Mucosa of descending colon (tissue), 3 donors: Measurements from ENCODE around the gene IL22RA2. TPM values are rescaled to one million over a fixed set of nuclear protein-coding genes. Genes with fewer than 3 reads are reported as not detected.
A peak's percentile ranks its signal among the peaks of the same experiment; 100 is the strongest.

ENCODE experiments used
- ATAC-seq: fragments of 200-7000 bp; cut with Tn5 transposase; one replicate; pipeline ENCODE4 v1.9.1; 2020; ENCODE audit warnings: mild to moderate bottlenecking, moderate library complexity
- DNase-seq, 3 donors: peaks; one replicate each; pipeline ENCODE4 v3.0.0-alpha.2; 2020
- H3K36me3 ChIP-seq: fragments of 200-600 bp; one replicate; pipeline ENCODE4 v1.8.0; 2021; ENCODE audit warnings: low read depth, mild to moderate bottlenecking
- H3K4me1 ChIP-seq: fragments of 200-600 bp; one replicate; pipeline ENCODE4 v1.8.0; 2021; ENCODE audit warnings: low read depth, mild to moderate bottlenecking
- H3K4me3 ChIP-seq: fragments of 200-600 bp; one replicate; pipeline ENCODE4 v1.8.0; 2021; ENCODE audit warnings: mild to moderate bottlenecking
- H3K9me3 ChIP-seq: fragments of 200-600 bp; one replicate; pipeline ENCODE4 v1.8.0; 2021; ENCODE audit warnings: mild to moderate bottlenecking
- intact Hi-C, 2 donors: fragments of 100-400 bp; cut with DNase I in 1 of 2; cut with micrococcal nuclease in 1 of 2; formaldehyde crosslinking; loops; one replicate each; pipeline versions ENCODE4 v1.11.0 to v1.11.1; 2022; cut with DNase I, micrococcal nuclease
- total RNA-seq, 3 donors: library from RNA; stranded (reverse); fragmentation: NEBNext Ultra II Directional in 2 of 3; extraction: Animal tissue kit (Norgen Biotek cat#: 25700) in 2 of 3; gene quantifications; one replicate each; pipeline versions ENCODE4 v1.2.1 to v1.2.4, GENCODE V29; 2021 to 2023
- TF ChIP-seq, protein P1 (sequence below): fragments of 200-600 bp; IDR thresholded peaks from one replicate; pipeline ENCODE4 v1.8.0; 2022; ENCODE audit warnings: antibody characterized with exemption, mild to moderate bottlenecking
- donor health status: DM: no; HTN: no; CAD: no; lungs with moderate emphysema.
- donor health status: DM: no; HTN: no; CAD: no.
- donor health status: DM: no; HTN: yes; CAD: no.

IL22RA2 gene
- total RNA-seq, 3 donors from 2014 or later = not detected

DNA sequence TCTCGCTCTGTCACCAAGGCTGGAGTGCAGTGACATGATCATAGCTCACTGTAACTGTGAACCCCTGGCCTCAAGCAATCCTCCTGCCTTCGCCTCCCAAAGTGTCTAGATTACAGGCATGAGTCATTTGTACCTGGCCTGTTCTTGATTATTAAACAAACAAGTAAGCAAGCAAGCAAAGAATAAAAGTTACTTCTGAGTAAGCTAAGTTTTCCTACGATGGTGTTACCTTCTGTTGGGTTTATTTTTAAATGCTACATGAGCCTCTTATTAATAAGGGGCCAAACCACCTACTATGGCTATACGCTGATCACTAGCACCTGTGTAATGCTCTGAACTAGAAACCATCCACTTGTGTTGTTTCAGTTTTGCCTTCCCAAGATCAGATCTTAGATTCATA is 50.8 kb downstream of the IL22RA2 start:
- Histone ChIP-seq H3K4me1 (no peaks in the 10 kb centered on the region), H3K4me3 (no peak overlapping the region), H3K9me3 (peaks cover 10% of the 10 kb centered on the region), H3K36me3 (no peaks in the 10 kb centered on the region)
- TF ChIP-seq, protein P1, sequence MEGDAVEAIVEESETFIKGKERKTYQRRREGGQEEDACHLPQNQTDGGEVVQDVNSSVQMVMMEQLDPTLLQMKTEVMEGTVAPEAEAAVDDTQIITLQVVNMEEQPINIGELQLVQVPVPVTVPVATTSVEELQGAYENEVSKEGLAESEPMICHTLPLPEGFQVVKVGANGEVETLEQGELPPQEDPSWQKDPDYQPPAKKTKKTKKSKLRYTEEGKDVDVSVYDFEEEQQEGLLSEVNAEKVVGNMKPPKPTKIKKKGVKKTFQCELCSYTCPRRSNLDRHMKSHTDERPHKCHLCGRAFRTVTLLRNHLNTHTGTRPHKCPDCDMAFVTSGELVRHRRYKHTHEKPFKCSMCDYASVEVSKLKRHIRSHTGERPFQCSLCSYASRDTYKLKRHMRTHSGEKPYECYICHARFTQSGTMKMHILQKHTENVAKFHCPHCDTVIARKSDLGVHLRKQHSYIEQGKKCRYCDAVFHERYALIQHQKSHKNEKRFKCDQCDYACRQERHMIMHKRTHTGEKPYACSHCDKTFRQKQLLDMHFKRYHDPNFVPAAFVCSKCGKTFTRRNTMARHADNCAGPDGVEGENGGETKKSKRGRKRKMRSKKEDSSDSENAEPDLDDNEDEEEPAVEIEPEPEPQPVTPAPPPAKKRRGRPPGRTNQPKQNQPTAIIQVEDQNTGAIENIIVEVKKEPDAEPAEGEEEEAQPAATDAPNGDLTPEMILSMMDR = no peak
- ATAC-seq = peak; percentile 42
- DNase-seq = no peak
- intact Hi-C loops = no loop called here

DNA sequence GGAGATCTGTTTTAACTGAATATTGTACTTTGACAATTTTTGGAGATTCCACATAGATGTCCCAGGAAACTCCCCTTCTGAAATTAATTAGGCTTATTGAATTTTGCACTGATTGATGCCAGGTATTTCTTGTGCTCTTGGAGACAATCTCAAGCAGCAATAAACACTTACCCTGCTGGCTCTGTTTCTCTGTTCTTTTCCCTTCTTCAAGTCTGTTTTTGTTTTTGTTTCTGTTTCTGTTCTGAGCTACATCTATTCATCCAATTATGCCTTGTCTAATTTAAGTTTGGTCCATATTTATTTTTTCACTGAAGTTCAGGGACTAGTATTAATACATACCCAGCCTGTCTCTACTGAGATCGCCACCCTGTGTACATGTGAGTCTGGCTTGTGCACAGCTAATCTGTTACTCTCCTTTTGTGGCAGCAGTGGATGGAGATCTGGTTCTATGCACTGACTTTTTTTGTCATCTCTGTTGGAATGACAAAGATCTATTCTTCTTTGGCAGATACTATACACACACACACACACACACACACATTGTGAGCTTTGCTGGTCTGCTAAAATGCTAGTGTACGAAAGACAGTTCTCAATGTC is 51.9 kb downstream of the IL22RA2 start:
- Histone ChIP-seq H3K4me3 (no peak overlapping the region), H3K9me3 (peaks cover 10% of the 10 kb centered on the region), H3K4me1 (no peaks in the 10 kb centered on the region), H3K36me3 (no peaks in the 10 kb centered on the region)
- TF ChIP-seq, protein P1 = no peak
- DNase-seq = no peak
- intact Hi-C loops = no loop called here
- ATAC-seq = no peak

DNA sequence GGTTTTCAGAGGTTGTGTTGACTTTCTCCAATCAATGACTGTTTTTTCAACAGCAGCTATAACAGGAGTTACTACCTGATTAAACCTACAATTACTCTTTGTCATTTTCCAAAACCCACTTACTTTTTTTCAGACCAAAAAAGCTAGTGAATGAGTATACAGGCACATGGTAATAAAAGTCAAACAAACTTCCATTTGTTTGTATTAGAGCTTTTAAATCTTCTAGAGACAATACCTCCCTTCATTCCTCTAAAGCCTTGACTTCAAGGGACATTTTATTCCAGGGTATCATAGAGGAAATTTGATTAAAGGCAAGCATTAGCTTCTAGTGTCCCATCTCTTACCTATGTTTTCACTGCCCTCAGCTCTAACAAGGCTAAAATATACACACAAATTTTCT is 52.7 kb downstream of the IL22RA2 start:
- no peaks in the 10 kb centered on the region for H3K36me3 ChIP-seq
- ATAC-seq (no peak), DNase-seq (no peak)
- intact Hi-C loops = no loop called here
- H3K4me3 ChIP-seq = no peak overlapping the region
- H3K9me3 ChIP-seq = peaks cover 10% of the 10 kb centered on the region
- TF ChIP-seq, protein P1 = no peak
- no peaks in the 10 kb centered on the region for H3K4me1 ChIP-seq

DNA sequence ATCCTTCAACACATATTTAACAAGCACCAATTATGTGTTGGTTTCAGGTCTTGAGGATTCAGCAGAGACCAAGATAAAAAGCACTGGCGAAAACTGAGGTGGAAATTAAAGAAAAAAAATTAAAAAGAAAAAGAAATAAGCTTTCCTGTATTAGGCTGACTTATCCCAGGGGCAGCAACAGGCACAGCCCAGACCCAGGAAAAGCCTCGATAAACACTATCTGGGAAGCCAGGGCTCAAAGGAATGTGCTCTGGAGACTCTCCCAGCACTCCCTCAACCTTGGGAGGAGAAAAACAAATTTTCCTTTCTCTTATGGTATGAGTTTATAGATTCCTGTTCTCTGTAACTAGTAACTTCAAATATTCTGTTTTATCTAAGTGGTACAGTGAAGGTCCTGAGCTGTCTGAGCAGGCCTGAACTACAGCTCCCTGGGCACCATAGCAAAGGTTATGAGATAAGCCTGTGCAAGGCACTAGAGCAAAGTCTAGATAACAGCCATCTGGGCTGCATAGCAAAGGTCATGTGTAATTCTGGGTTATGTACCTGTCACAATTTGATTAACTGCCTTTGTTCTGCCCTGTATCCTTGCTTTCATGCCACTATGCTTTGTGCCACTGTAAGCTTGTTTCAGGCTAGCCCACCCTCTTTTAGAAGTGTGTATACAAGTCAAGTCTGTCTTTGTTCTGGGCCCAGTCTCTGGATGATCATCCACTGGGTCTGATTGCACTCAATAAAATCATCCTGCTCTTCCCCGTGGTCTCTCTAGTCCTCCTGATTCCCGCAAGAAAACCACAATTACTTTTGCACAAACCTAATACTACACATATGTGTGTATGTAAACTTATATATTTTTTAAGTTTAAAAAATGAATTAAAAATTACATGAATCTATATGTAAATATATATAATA is 54.0 kb downstream of the IL22RA2 start:
- peaks cover 10% of the 10 kb centered on the region for H3K9me3 ChIP-seq
- DNase-seq = no peak
- intact Hi-C loops = no loop called here
- TF ChIP-seq, protein P1 = no peak
- no peaks in the 10 kb centered on the region for H3K4me1 ChIP-seq
- no peak overlapping the region for H3K4me3 ChIP-seq
- ATAC-seq = peak; percentile 72
- H3K36me3 ChIP-seq = no peaks in the 10 kb centered on the region

DNA sequence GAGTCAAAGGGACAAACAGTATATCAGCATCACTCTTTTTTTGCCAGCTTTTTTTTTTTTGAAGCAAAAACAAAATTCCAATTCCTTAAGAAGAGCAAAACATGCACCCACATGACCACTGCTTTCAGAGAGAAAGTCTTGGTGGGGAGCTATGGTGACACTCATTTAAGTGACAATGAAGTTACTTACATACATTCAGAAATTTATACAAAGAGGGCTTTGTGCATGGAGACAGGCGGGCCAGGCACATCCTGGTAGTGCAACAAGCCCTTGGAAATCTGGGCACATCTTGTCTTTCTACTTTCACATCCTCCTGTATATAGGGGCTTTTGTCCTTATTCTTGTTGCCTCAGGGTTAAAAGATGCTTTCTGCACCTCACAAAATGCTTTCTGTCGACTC is 55.9 kb downstream of the IL22RA2 start:
- H3K4me1 ChIP-seq = no peaks in the 10 kb centered on the region
- DNase-seq (no peak), ATAC-seq (no peak)
- no peaks in the 10 kb centered on the region for H3K36me3 ChIP-seq
- TF ChIP-seq, protein P1 = no peak
- intact Hi-C loops = no loop called here
- no peak overlapping the region for H3K4me3 ChIP-seq
- peaks cover 10% of the 10 kb centered on the region for H3K9me3 ChIP-seq
